Measurements from ENCODE around the gene GALR3.

GALR3 gene

DNA sequence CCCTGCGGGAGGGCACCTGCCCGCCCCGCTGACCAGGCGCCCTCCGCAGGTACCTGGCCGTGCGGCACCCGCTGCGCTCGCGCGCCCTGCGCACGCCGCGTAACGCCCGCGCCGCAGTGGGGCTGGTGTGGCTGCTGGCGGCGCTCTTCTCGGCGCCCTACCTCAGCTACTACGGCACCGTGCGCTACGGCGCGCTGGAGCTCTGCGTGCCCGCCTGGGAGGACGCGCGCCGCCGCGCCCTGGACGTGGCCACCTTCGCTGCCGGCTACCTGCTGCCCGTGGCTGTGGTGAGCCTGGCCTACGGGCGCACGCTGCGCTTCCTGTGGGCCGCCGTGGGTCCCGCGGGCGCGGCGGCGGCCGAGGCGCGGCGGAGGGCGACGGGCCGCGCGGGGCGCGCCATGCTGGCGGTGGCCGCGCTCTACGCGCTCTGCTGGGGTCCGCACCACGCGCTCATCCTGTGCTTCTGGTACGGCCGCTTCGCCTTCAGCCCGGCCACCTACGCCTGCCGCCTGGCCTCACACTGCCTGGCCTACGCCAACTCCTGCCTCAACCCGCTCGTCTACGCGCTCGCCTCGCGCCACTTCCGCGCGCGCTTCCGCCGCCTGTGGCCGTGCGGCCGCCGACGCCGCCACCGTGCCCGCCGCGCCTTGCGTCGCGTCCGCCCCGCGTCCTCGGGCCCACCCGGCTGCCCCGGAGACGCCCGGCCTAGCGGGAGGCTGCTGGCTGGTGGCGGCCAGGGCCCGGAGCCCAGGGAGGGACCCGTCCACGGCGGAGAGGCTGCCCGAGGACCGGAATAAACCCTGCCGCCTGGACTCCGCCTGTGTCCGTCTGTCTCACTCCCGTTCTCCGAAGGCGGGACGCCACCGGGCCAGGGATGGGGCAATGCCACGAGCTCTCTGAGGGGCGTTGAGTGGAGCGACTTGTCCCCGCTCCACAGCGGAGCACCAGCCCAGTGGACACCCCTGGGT, 1.8 kb downstream of the GALR3 start:
- no peak for DNase-seq (ENCODE audit: low read depth in 2 of 2)

DNA sequence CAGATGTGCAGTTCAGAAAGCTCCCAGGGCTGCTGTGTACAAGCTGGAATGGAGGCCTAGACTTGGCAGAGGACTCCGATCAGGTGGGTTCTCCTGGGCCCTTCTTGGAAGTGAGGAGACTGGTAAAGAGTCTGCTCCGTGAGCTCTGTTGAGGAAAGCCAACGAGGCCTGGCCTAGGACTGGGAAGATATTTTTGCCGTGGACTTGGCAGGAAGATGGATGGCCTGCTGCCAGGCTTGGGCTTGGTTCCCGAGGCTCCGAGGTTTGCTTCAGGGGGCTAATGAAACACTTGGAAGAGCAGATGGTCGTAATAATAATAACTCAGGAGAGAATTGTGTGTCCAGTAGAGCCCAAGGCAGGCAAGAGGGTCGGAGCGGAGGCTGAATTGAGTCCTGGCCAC, 3.9 kb downstream of the GALR3 start:
- no peak for DNase-seq (ENCODE audit: low read depth in 2 of 2)

DNA sequence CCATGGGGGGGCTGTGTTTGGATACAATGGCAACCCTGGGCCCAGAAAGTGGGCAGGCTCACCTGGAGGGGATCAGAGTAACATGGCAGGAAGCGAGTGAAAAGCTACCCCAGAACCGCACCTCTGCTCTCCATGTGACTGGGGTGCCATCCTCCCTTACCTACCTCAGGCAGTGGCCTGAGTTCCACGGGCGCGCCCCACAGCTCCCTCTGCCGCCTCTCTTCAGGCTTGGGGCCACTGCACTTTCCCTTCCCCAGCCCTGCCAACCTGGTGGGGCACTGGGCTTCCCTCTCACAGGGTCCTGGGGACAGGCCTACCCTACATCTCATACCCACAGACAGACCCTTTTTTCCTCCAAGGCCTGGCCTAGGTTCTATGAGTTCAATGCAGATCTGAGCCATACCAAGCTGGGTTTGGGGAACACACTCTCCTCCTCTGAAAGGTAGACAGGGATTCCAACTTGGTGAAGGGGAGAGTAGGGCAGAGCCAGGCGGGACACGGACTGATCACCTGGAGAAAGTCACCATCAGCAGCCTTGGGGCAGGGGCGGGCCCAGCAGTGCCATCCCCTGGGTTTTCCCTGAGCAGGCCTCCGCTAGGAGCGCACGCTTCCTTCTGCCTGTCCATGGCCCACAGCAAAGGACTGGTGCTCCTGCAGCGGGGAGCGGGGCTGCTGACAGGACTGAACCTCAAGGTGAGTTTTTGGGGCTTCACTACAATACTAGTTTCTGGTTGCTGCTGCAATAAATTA, 7.1 kb downstream of the GALR3 start:
- DNase-seq (ENCODE audit: low read depth in 2 of 2) = no peak

DNA sequence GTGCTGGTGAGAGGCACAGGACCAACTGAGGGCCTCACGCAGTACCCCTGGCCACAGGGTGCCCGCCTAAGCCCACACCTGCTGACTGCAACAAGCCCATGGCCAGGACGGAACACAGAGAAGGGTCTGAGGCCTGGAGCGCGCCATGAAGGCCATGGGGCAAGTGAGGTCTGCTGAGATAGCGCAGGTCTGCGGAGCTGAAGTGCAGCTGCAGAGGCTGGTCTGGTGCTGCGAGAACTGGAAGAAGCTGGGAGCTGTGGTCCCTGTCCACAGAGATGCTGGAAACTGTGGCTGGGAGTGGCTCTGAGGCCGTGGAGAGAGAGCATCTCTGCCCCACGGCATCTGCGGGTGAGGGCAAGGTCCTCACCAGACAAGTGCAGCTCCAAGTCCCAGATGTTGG, 8.3 kb downstream of the GALR3 start:
- DNase-seq (ENCODE audit: low read depth in 2 of 2) = no peak

DNA sequence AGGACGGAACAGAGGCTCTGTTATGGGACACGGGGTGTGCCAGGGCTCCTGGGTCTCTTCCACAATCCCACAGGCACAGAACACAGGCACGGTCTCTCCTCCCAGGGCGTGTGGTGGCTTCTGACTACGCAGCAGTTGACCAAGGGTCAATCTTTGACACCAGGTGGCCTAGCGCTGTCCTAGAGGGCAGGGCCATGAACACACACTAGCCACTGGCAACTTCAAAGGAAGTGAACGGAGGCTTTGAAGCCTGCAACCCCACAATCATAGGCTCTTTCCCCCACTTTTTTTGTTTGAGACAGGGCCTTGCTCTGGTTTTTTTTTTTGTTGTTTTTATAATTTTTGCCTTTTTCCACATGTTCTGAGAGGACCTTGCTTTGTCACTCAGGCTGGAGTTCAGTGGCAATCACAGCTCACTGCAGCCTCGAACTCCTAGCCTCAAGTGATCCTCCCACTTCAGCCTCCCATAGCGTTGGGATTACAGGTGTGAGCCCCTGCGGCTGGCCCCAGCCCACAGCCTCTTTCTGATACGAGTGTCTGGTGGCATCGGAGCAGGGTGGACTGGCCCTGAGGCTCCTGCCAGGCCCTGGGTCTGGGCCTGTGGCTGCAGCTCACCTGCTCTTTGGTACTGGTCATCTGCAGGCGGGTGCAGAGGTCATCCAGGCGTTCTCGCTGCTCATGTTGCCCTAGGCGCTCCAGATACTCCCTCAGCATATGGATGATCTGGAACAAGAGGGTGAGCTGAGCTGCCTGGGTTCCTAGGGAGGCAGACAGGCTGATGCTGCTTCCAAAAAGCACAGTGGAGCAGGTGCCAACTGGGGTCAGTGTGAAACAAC, 9.1 kb downstream of the GALR3 start:
- no peak for DNase-seq (ENCODE audit: low read depth in 2 of 2)

DNA sequence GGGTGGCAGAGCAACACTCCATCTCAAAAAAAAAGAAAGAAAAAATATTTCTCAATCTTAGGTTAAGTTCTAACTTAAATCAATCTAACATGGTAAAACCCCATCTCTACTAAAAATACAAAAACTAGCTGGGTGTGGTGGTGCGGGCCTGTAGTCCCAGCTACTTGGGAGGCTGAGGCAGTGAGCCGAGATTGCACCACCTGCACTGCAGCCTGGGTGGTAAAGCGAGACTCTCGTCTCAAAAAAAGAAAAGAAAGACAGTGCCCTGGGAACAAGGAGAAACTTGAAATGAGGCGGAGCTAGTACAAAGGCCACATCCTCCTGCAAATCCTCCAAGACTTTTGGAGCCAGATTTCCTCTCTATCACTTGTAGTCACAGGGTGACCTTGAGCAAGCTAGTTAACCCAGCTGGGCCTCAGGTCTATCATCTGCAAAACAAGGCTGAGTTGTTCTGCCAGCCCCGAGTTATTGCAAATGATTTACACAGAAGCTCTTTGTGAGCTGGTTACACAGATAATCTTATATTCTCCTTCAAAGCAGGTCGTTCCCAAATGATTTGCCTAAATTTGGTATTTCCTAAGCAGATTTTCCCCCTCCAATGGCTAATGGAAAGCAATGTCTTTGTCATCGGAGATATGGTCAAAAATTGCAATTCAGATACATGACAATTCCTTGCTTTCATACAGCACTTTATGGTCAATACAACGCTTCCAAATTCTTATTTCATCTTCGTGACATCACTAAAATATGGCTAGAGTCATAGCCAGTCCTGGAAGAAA, 19.0 kb downstream of the GALR3 start:
- no peak for DNase-seq (ENCODE audit: low read depth in 2 of 2)

DNA sequence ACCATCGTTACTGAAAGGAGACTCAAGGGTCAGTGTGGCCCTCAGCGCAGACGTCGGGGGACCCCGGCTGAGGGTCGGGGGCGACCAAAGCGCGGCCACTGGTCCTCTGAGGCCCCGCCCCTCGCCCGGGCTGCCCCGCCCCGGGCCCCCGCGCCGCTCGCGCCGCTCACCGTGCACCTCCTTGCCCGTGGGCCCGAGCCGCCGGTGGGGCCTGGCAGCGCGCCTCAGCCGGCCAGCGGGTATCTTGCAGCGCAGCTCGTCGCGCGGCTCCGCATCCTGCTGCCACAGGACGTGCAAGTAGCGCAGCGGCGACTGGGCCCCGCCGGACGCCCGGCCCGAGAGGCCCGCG, 20.5 kb downstream of the GALR3 start:
- DNase-seq (ENCODE audit: low read depth in 2 of 2) = peak; percentile 18 to 19

DNA sequence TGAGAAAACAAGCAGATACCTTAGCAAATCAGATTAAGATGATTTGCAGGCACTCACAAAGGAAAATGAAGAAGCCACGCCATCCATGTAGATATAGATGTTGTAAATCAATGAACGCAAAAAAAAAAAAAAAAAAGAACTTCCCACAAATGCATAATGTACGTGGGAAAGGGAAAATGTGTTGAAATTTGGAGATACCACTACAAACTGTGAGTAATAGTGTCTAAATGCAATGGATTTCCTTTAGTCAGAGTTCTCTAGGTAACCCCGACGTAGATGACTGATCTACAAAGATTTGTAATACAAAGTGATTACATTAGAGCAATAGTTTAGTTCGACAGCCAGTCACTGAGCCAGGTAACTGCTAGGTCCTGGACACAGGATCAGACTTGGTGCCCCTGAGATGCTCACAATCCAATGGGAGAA, 21.7 kb downstream of the GALR3 start:
- no peak for DNase-seq (ENCODE audit: low read depth in 2 of 2)

DNA sequence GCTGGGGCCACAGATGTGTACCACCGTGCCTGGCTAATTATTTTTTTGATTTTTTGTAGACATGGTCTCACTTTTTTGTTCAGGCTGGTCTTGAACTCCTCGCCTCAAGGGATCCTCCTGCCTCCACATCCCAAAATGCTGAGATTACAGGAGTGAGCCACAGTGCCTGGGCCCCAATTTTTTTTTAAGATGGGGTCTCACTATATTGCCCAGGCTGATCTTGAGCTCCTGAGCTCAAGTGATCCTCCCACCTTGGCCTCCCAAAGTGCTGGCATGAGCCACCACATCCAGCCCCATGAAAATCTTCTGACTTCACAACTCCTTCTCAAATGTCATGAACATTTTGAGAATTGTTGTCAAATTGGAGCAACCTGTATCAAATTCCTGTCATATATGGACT, 23.3 kb downstream of the GALR3 start:
- DNase-seq (ENCODE audit: low read depth in 2 of 2) = no peak

DNA sequence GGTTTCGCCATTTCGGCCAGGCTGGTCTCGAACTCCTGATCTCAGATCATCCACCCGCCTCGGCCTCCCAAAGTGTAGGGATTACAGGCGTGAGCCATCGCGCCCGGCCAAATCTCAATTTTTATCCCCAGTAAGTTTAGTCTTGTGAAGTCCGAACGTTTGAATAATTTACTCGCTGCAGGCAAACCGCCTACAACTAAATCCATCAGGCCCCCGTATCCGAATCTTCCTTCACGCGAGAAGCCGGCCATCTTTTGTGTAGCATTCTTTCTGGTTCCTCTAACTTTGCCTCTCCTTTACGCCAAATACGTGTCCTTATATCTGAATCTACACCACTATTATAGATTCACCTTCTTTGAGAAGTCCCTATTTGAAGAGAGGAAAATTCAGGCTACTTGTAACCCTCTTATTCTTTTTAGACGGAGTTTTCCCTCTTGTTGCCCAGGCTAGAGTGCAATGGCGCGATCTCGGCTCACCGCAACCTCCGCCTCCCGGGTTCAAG, 25.5 kb downstream of the GALR3 start:
- no peak for DNase-seq (ENCODE audit: low read depth in 2 of 2)

DNA sequence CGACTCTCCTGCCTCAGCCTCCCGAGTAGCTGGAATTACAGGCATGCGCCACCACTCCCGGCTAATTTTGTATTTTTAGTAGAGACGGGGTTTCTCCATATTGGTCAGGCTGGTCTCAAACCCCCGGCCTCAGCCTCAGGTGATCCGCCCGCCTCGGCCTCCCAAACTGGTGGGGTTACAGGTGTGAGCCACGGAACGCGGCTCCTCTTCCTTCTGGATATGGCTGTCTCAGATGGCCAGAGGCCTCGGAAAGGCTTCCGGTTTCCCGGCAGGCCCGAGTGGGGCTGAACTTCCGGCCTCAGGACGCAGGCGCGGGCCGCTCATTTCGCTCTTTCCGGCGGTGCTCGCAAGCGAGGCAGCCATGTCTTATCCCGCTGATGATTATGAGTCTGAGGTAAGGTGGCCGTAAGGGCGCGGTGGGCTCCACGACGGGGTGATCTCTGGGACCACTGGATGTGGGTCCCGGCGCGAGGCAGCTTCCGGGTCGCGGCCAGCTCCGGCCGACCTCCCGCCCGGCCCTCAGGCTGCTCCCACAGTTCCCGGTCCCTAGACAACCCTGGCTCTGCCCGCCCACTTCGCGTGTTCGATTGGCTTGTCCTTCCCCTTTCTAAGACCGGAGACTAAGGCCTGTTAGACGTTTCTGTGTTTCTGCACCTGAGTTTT, 26.0 kb downstream of the GALR3 start, which contains the start of gene EIF3L:
Gene EIF3L (plus strand): TSS at position 331 of the 663 bp plus-strand sequence. CDS start 31 bp downstream, at position 362.
- peak; percentile 84 to 88 for DNase-seq (ENCODE audit: low read depth in 2 of 2)

DNA sequence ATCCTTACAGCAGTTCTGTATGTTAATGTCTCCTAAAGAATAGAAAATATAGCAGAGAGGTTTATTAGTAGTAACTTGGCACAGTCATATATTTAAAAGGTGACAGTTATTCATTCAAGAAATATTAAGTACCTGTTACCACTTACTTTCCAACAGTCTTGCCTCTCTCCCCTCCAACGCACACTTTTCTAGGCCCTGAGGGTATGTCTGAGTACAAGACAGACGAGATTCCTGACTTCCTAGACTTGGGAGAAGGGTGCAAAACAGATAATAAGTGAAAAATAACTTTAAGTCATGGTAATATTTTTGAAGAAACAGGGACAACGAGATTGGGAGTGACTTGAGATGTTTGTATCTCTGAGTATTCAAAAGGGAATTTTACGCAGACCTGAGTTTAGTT, 27.6 kb downstream of the GALR3 start:
- DNase-seq (ENCODE audit: low read depth in 2 of 2) = no peak

DNA sequence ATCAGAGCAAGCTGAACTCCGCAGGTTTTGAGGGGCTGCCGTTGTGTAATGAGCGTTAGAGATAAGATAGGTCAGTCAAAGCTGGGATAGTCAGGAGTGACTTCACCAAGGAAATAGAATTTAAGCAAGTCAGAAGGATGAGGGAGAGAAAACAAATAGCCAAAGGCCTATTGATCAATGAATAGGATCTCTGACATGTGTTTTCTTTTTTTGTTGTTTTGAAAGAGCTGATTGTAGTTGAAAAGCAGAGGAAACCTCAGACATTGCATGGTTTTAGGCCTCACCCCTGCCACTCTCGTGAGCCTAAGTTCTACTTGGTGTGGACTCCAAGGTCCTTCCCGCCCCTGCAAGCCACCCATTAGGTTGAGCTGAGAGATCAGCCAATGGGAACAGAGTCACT, 29.2 kb downstream of the GALR3 start:
- no peak for DNase-seq (ENCODE audit: low read depth in 2 of 2)

DNA sequence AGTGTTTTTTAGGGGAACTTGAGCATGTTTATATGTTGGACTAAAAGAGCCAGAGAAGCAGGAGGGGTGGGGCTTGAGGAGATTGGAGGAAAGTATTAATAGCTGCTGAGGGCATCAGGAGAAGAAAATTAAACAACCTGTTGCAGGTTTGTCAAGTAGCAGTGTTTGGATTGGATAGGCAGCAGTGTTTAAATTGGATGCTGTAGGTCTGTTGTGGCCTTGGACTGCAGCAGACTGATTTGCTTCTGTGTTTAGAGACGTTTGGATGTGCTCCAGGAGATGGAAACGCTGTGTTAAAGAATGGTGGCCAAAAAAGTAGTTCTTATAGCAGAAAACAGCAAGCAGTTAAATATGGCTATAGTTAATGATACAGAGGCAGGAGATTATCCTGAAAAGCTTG, 31.8 kb downstream of the GALR3 start:
- DNase-seq (ENCODE audit: low read depth in 2 of 2) = no peak

DNA sequence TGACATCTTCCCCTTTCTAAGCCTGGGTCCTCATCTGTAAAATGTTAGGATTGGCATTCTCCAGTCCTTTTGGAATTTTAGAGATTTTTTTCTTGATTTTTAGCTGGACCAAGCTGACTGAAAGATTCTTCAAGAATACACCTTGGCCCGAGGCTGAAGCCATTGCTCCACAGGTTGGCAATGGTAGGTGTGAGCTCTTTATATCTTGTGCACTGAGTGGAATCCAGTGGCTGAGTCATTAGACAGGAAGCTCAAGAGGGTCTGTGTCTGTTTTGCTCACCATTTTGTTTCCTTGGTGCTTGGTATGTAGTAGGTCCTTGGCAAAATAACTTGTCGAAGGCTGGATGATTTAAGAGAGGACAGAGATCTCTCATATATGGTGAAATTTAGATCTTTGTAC, 32.3 kb downstream of the GALR3 start:
- DNase-seq (ENCODE audit: low read depth in 2 of 2) = no peak

DNA sequence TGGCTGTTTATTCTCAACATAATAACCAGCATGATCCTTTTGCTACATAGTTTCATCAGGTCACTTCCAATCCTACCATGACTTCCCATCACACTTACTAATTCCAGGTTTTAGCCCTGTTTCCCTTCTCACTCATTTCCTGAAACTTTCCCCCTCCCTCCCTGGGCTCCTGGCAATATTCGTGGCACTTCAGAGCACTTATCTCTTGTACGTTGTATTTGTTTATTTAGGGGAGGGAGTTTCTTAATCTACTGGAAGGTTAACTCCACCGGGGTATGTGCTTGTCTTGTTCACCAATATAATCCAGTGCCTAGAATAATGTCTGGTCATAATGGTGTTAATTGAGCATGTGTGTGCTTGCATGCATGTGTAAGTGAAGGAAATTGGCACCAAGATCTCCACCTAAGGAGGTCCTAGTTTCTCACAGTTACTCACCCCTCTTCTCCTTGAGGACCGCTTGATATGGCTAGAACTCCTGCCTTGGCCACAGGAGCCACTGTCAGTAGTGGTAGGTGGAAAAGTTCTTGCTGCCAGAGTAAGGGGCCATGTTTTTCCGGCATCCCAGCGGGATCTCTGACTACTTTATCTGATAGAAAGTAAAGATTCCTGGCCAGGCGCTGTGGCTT, 37.7 kb downstream of the GALR3 start:
- no peak for DNase-seq (ENCODE audit: low read depth in 2 of 2)

DNA sequence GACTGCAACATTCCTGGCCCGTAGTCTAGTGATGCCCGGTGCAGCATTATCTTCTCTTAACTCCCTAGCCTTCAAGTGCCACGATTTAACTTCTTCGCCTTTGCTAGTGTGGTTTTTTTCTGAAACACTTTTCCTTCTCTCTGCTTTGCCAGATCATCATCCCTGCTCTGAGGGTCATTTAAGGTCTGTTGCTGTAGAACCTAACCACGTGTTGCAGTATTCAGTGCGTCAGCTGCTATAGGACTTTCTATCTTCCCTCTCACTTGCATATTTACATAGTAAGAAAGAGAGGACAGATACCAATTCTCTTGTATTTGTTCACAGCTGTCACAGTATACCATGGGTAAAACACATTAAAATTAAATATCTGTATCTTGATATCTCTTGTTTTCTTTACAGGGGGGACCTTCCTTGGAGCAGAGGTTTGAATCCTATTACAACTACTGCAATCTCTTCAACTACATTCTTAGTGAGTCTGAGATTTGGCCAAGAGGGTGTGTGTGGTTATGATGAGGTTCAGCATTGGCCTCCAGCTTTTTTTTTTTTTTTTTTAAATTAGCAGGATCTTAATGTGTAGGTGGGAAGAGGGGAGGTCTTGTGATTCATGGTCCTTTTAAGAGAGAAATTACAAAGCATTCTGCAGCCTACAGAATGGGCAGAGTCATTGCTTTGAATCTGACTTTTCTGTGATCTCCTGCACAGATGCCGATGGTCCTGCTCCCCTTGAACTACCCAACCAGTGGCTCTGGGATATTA, 39.6 kb downstream of the GALR3 start:
- no peak for DNase-seq (ENCODE audit: low read depth in 2 of 2)

DNA sequence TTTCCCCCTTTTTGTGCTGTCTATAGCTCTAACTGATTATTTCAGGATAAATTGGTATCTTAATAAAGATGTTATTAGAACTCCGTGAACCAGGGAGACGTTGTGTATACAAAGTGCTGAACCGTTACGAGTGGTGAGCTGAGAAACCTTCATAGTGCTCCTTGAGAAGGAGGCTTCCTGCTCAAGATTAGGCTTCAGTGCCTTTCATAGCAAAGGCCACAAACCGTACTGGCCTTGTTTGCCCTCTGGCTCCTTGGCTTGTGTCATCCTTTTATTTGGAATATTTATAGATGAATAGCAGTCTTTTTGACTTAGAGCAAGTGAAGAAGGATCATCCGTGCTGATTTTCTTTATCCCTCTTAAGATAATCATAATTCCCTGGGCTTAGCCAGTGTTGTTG, 42.3 kb downstream of the GALR3 start:
- DNase-seq (ENCODE audit: low read depth in 2 of 2) = no peak

DNA sequence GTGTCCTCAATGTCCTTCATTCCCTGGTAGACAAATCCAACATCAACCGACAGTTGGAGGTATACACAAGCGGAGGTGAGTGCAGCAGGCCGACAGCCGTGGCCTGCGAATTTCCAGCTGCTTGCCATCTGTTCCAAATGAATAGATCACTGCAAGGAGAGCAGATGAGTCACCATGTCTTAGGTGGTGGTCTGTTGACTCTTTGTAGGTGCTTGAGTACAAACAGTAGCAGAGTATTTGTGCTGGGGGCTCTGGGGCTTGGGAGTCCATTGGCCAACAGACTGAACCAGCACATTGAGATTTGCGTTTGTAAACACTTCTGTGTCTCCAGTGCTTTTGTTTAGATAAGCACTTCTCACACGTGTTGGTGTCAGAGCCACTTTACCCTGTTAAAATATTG, 47.1 kb downstream of the GALR3 start:
- no peak for DNase-seq (ENCODE audit: low read depth in 2 of 2)

Measured in stimulated activated CD4-positive, alpha-beta T cell treated with anti-CD3 and anti-CD28 coated beads, Interleukin-15, amount 100 ng/mL, for 48 hours (primary cell).